NAMALWA (cell line): ENCODE data around the gene GGTLC2.
A peak's percentile ranks its signal among the peaks of the same experiment; 100 is the strongest.
"Not testable (repeated sequence)": the region's sequence is repeated elsewhere in the genome, so short reads cannot be mapped to it uniquely, and the experiment has no call there.

Source experiments
- DNase-seq: peaks from one replicate; pipeline ENCODE4 v3.0.0-alpha.2; 2015; ENCODE audit warnings: low spot score

The GGTLC2 gene

DNA sequence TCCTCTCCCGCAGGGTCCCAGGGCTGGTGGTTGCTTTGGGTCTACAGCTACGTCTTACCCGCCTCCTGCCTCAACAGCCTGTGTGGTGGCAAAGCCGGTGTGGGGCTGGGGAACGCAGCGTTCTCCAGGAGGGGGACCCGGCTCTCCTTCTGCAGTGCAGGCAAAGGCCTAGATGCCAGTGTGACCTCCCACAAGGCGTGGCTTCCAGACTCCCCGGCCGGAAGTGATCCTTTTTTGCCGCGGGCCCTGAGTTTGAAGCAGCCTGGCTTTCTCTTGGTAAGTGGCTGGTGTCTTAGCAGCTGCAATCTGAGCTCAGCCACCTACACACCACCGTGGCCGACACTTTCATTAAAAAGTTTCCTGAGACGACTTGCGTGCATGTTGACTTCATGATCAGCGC lies 6.1 kb upstream of the GGTLC2 start:
- not testable (repeated sequence) for DNase-seq

DNA sequence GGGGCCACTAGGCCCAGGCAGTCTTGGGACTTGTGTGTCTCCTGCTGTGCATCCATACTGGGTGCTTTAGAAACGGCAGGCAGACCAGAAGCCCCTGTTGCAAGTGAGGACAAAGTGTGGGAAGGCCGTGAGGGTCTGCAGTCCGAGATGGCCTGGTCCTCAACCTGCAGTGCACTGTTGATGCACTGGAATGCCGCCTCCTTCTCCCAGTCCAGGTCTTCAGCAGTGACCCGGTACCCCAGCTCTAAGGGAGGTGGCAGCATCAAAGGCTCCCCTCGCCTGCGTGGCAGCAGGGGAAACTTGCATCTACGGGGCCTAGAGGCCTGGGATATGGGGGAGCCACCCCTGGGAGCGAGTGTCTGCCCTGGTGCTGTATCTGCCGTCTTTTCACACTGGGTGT lies 2.2 kb upstream of the GGTLC2 start:
- DNase-seq = not testable (repeated sequence)

DNA sequence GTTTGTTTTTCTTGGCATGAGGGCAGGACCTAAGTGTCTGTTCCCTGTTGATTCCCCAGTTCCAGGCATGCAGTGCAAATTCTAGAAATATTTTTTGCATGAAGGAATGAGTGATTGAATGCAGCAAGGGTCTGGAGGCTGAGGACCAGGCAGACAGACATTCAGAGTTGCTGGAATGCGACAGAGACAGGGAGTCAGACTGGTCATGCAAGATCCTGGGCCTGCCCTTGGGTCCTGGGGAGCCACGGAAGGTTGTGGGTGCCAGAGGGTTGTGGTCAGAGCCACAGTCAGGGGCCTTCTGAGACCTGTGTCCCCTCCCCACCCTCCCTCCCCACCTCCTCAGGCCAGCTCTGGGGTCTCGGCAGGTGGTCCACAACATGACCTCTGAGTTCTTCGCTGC lies 1.6 kb downstream of the GGTLC2 start:
- DNase-seq = not testable (repeated sequence)

DNA sequence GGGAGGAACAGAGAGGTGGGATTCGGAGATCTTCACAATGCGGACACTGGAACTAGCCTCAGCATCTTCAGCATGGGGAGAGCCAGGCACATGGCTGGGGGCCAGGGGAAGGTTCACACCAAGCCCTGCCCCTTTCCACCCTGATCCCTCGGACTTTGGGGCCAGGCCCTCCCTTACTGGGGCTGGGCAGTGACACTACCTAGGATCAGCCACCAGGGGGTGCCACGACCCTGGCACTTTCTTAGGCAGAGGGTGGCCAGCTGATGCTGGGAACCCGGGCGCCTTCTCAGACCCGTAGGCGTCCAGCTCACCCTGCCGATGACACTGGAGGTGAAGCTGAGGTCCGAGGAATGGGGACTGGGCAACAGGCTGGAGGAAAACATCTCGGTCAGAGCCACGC lies 3.5 kb downstream of the GGTLC2 start:
- not testable (repeated sequence) for DNase-seq

DNA sequence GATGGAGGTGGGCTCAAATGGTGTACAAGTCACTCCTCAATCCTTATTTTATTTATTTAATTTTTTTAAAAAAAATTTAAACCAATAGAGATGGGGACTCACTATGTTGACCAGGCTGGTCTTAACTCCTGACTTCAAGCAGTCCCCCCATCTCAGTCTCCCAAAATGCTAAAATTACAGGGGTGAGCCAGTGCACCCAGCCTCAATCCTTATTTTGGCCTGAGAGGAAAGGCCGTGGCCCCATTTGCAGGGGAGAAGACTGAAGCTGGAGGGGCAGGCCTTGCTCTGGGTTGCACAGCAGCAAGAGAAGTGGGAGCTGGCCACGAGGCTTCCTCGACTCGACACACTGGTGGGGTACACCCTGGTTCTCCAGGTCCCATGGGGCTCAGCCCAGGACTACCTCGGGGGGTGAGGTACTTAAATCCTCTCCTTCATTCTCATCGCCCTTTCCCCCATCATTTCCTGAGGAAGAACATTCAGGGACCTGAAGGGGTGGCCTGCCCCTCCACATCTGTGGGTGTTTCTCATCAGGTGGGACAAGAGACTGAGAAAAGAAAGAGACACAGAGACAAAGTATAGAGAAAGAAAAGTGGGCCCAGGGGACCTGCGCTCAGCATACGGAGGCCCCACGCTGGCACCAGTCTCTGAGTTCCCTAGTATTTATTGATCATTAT lies 4.6 kb downstream of the GGTLC2 start:
- not testable (repeated sequence) for DNase-seq

DNA sequence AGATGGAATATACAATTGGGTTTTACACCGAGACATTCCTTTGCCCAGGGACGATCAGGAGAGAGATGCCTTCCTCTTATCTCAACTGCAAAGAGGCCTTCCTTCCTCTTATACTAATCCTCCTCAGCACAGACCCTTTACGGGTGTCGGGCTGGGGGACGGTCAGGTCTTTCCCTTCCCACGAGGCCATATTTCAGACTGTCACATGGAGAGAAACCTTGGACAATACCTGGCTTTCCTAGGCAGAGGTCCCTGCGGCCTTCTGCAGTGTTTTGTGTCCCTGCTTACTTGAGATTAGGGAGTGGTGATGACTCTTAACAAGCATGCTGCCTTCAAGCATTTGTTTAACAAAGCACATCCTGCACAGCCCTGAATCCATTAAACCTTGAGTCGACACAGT lies 5.3 kb downstream of the GGTLC2 start:
- not testable (repeated sequence) for DNase-seq

DNA sequence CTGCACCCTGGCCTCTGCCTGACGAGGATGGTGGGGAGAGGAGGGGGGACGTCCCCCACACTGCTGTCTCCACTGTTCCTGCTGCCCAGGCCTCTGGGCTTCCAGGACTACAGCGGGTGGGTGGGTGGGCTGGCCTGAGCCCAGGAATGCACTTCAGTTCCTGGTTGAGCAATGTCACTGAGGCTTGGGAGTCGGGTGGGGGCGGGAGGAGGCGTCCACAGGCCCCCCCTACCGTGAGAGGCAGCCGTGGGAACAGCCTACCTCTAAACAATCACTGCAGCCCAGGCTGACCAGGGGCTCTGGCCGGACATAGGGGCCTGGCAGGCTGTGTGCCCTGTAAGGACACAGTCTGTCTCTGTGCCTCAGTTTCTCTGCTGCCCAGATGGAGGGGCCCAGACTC lies 6.0 kb downstream of the GGTLC2 start:
- DNase-seq = not testable (repeated sequence)

DNA sequence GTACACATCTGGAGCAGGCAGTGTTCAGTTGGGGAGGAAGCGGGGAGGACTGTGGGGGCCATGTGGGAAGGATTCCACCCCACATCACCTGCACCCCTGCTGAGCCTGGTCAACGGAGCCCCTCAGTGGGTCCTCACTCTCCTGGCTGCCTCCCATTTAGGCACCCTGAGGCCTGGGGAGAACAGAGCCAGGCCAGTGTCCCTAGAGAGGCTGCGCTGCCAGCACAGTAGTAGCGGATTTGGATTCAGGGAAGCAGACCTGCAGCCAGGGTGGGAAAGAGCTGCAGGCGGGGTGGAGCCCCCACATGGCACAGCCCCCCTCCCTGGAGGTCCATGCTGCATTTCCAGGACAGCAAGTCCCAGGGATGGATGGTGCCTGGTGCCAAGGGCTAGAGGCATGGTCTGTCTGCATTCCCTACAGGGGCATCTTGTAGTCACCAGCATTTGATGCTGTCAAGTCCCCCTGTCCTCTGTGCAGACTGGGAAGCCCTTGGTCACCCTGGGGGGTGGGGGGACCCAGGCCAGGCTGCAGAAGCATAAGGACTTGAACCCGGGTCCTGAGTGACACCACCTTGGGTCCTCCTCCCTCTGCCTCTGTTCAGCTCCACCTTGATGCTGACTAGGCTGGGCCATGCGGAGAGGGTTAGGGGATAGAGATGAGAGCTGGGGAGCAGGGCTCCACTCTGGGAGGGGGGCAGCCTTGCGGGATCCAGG lies 6.5 kb downstream of the GGTLC2 start:
- not testable (repeated sequence) for DNase-seq

DNA sequence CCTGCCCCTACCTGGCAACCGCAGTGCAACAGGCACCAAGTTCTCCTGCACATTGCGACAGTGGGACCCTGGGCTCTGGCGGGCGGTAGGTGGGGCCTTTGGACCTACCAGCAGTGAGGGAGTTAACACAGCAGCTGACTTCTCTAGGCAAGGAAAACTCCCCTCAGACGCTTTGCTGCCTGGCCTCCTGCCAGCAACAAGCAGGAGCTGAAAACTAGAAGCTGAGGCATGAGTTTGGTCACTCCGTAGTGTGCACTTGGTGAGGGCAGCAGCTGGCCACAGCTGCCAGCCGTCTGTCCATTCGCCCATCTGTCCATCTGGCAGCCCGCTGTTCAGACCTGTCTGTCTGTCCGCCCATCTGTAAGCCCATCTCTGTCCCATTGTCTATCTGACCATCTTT lies 7.2 kb downstream of the GGTLC2 start:
- not testable (repeated sequence) for DNase-seq

DNA sequence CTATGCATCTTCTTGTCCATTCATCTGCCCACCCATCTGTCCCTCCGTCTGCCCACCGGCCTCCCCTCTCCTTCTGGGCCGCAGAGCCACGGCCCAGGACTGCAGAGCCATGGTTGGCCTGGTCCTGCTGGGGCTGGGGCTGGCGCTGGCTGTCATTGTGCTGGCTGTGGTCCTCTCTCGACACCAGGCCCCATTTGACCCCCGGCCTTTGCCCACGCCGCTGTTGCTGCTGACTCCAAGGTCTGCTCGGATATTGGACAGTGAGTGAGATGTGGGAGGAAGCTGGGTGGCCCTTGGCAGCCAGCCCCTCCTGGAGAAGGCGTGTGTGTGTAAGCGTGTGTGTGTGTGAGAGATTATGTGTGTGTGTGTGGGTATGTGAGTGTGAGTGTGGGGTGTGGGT lies 7.7 kb downstream of the GGTLC2 start:
- DNase-seq = not testable (repeated sequence)

DNA sequence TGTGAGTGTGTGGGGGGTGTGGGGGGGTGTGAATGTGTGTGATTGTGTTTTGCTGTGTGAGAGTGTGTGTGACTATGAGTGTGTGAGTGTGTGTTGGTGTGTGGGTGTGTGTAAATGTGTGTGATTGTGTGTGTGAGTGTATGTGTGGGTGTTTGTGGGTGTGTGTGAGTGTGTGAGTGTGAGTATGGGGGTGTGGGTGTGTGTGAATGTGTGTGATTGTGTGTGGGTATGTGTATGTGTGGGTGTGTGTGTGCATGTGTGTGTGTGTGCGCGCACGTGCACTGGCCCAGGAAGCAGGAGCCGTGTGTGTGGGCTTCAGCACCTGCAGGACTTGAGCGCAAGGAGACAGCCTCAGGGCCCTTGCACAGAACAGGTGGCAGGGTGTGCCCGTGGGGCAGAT lies 8.2 kb downstream of the GGTLC2 start:
- not testable (repeated sequence) for DNase-seq

DNA sequence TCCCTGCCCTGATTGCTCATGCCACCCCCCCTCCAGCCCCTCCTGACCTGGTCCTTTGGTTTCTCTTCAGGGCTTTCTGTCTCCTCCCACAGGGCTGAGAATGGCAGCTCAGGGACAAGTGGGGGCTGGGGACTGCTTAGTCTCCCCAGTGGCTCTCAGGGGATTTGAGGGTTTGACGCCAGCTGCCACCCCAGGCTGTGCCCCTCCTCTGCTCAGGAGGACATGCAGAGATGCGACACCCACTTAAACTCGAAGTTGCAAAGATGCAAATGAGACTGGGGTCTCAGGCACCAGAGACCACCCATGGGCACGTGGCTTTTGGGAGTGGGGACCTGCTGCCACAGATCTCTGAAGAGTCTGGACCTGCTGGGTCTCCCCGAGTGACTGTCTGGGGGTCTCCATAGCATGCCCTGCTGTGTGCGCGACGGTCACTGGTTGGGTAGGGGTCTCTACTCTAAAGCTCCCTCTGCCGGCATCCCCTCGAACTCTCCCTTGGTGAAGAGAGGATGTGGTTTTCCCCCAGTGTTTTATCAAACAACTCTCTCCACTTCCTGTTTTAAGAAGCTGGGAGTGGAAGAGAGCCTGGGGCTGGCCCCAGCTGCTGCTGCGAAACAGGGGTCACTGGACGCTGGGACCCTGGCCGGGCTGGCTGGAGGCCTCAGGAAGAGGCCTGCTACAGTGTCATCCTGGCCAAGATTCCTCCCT lies 9.4 kb downstream of the GGTLC2 start:
- peak; percentile 25 for DNase-seq

DNA sequence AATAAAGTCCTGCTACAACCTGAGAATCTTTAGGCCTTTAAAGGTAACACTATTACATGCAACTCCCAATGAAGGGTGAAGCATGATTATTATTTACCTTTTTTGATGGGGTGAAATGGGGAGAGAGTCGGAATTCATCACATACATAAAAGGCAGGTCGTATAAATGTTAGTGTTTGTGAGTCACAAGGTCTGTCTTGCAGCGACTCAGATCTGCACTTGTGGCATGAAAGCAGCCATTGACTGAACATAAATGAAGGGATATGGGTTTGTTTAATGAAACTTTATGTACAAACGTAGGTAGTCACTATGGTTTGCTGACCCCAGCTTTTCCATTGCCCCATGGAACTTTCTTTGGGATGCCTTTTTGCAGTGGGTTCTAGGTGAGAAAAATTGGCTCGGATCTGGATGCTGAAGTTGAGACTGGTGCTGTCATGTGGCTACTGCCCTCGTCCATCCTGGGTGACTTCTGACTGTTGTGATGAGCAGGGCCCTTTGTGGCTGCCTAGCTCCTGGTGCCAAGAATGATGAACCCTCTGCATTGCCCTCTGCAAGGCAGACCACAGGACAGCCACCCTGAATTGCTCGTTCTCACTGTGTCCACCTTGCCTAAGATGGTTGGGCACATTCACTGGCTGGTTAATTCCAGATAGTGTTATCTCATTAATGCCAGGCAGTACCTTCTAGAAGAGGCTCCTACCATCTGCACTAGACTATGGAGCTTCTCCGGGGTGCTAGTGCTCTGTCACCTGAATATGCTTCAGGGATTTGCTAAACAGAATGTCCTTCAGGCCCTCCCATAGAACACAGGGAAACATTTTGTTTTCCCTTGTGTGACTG lies 11.3 kb downstream of the GGTLC2 start:
- no peak for DNase-seq

DNA sequence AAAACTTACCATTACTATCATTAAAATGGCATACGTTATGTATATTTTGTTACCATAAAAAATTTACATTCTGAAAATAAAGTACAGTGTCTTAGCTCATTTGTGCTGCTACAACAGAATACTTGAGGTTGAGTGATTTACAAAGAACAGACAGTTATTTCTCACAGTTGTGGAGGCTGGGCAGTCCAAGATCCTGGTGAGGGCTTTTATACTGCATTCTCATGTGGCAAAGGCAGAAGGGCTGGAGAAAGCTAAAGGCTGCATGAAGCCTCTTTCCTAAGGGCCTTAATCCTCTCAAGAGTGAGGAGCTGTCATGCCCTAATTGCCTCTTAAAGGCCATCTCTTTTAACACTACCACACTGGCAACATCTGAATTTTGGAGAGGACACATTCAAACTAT lies 13.3 kb downstream of the GGTLC2 start:
- no peak for DNase-seq

DNA sequence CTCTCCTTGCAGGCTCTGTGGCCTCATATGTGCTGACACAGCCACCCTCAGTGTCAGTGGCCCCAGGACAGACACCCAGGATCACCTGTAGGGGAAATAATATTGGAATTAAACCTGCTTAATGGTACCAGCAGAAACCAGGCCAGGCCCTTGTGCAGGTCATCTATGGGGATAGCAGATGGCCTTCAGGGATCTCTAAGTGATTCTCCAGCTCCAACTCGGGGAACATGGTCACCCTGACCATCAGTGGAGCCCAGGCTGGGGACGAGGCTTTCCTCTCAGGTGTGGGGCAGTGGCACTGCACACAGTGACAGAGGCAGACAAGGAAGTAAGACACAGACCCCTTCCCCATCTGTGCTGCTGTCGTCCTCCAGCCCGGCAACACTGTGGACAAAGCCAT lies 16.9 kb downstream of the GGTLC2 start:
- no peak for DNase-seq

DNA sequence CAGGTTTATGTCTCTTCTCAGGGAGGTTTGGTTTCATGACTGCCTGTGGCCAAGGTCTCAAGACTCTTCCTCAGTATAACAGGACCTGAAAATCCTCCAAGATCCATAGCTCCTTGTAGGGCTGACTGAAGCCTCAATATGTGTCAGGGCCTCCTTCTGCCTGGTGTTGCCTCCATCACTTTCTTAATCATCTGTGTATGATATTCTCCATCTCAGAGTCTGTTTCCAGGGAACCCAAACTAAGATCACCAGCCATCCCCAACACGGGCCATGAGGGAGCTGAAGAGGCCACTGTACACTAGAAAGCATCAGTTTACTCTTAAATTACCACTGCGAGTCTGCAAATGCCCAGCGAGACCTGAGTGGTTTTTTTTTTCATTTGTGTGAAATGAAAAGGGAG lies 17.7 kb downstream of the GGTLC2 start:
- no peak for DNase-seq

DNA sequence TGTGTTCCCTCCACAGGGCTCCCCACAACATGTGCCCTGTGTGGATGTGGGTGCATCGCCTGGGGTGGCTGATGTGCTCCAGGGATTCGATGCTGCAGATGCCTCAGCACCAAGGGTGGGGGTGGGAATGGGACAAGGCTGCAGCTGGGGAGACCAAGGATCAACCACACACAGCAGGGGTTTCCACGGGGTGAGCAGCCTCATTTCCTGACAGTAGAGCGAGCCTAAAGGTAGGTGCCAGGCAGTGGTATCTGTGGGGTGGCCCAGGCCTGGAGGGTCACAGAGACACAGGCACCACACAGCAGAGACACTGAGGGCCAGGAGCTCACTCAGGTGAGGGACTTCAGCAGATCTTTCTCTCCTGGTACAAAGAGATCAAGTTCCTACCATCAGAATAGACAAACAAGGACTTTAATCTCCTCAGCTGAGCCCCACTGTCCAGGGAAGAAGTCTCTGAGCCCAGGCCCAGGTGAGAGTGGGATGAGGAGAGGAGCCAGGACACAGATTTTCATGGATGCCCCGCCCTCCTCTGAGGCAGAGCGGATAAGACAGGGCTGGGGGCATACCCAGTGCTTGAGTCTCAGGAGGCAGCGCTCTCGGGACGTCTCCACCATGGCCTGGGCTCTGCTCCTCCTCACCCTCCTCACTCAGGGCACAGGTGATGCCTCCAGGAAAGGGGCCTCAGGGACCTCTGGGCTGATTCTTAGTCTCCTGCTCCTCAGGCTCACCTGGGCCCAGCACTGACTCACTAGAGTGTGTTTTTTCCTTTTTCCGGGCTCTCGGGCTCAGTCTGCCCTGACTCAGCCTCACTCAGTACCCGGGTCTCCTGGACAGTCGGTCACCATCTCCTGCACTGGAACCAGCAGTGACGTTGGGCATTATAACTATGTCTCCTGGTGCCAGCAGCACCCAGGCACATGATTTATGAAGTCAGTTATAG lies 19.7 kb downstream of the GGTLC2 start:
- DNase-seq = no peak

DNA sequence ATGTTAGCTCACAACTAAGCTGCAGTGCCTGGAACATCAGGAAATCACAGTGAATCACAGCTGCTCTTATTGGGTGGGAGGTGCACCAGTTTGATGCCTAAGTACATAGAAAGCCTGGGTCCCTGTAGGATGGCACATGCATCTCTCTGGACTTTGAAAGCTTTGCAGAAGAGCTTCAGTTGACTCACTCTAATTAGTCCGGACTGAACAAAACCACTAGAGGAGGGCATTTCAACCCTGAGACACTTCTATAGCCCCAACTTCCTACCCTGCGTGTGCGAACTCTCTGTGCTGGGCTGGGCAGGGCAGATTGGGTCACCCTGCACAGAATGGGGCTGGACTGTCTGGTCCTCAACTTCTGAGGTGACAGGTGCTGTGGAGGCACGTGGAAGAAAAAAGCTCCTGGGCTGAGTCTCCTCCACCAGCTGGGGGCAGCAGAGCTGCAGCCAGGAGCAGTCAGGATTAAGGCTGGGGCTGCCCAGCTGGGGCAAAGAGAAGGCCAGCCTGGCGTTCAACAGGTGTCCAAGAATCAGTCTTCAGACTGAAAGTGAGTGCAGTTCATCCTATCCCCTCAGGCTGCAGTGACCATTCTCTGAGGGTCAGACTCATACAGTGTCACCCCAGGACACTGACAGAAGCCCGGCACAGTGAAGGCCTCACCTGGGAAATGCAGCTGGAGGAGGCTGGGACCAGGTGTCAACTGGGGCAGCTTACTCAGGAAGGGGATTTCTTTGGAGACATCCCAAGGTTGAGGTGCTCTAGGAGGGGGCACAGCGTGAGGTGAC lies 22.1 kb downstream of the GGTLC2 start:
- peak; percentile 63 for DNase-seq

DNA sequence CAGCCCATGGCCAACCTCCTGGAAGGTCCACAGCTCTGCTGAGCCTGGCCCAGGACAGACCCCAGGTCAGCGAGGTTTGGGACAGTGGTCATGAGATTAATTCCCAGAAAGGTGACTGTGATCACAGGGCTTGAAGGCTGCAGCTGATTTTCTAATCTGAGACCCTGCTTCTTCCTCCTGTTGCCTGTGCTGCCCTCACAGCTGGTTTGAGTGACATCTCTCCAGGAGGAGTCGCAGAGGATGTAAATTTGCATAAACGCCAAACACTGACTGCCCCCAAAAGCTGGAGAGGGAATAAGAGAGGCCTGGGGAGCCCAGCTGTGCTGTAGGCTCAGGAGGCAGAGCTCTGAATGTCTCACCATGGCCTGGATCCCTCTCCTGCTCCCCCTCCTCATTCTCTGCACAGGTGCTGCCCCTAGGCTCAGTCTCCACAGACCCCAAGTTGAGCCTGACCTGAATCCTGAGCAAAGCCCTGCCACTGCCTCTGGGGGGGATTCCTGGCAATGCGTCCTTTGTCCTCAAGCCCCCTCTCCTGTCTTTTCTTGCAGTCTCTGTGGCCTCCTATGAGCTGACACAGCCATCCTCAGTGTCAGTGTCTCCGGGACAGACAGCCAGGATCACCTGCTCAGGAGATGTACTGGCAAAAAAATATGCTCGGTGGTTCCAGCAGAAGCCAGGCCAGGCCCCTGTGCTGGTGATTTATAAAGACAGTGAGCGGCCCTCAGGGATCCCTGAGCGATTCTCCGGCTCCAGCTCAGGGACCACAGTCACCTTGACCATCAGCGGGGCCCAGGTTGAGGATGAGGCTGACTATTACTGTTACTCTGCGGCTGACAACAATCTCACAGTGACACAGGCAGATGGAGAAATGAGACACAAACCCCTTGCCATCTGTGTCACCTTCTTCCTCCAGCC lies 23.8 kb downstream of the GGTLC2 start:
- DNase-seq = peak; percentile 60
